DOHH2 (cell line): ENCODE data around the gene FLYWCH2.
"Not testable (repeated sequence)": the region's sequence is repeated elsewhere in the genome, so short reads cannot be mapped to it uniquely, and the experiment has no call there.

ENCODE experiments used
- EZH2phosphoT487 ChIP-seq: fragments of 200-600 bp; sonication (generic); IDR thresholded peaks from 2 replicates; pipeline ENCODE4 v1.6.1; 2017; ENCODE audit warnings: borderline replicate concordance, mild to moderate bottlenecking, antibody characterized with exemption, low read length, moderate library complexity, mixed read lengths
- TF ChIP-seq, protein P1 (sequence below): fragments of 200-600 bp; sonication (generic); IDR thresholded peaks from one replicate; pipeline ENCODE4 v1.5.1; 2014; ENCODE audit warnings: antibody characterized with exemption, mild to moderate bottlenecking, low read depth, low read length; ENCODE audit not compliant: poor library complexity, severe bottlenecking

DNA sequence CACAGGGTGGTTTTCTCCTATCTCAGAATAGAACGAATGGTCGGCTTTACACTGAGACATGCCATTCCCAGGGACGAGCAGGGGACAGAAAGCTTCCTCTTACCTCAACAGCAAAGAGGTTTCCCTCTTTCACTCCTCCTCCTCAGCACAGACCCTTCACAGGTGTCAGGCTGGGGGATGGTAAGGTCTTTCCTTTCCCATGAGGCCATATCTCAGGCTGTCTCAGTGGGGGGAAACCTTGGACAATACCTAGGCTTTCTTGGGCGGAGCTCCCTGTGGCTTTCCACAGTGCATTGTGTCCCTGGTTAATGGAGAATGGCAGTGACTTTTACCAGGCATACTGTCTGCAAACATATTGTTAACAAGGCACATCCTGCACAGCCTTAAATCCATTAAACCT lies 45.1 kb downstream of the FLYWCH2 start:
- TF ChIP-seq, protein P1, sequence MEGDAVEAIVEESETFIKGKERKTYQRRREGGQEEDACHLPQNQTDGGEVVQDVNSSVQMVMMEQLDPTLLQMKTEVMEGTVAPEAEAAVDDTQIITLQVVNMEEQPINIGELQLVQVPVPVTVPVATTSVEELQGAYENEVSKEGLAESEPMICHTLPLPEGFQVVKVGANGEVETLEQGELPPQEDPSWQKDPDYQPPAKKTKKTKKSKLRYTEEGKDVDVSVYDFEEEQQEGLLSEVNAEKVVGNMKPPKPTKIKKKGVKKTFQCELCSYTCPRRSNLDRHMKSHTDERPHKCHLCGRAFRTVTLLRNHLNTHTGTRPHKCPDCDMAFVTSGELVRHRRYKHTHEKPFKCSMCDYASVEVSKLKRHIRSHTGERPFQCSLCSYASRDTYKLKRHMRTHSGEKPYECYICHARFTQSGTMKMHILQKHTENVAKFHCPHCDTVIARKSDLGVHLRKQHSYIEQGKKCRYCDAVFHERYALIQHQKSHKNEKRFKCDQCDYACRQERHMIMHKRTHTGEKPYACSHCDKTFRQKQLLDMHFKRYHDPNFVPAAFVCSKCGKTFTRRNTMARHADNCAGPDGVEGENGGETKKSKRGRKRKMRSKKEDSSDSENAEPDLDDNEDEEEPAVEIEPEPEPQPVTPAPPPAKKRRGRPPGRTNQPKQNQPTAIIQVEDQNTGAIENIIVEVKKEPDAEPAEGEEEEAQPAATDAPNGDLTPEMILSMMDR: not testable (repeated sequence)
- not testable (repeated sequence) for TF ChIP-seq EZH2phosphoT487
